ENCODE results near the gene ARHGEF40. TPM values are rescaled to one million over a fixed set of nuclear protein-coding genes. Genes with fewer than 3 reads are reported as not detected.

The ARHGEF40 gene
- total and polyA plus RNA-seq, 10 of the 15 experiments (the other 5 are each of a cell fraction or from before 2014, with no cell fraction given): 0.03 to 0.31 (median 0.08) TPM; not detected in 2

GRCh38 chr14:21101802-21102413, 31.8 kb downstream of the ARHGEF40 start:
- Histone ChIP-seq H3K4me3 (no peak overlapping the region), H3K4me1 (ENCODE audit: control insufficient read depth, insufficient read depth, low read length) (peaks cover 12% of the 10 kb centered on the region), H3K27me3 (replicated peaks in 1 of 2; ENCODE audit: control insufficient read depth in 2 of 2, insufficient read depth in 2 of 2, low read length in 1 of 2) (peaks cover 2 to 3% of the 10 kb centered on the region in 2 experiments; a peak in 2 of 4 replicates), H3K4me2 (ENCODE audit: control insufficient read depth, insufficient read depth) (no peak overlapping the region), H3K36me3 (ENCODE audit: control insufficient read depth in 2 of 2, insufficient read depth in 2 of 2, low read length in 1 of 2) (no peaks in the 10 kb centered on the region), H3K9me3 (replicated peaks; ENCODE audit: control insufficient read depth, insufficient read depth, low read length) (no peaks in the 10 kb centered on the region), H4K20me1 (ENCODE audit: control insufficient read depth, insufficient read depth) (no peaks in the 10 kb centered on the region), H3K27ac (ENCODE audit: control insufficient read depth, insufficient read depth) (no peak overlapping the region), H2AFZ (ENCODE audit: control insufficient read depth, low read depth, low read length) (no peak overlapping the region), H3K9ac (ENCODE audit: control insufficient read depth, insufficient read depth, low read length) (no peak overlapping the region), H3K79me2 (ENCODE audit: control insufficient read depth, insufficient read depth, low read length) (no peaks in the 10 kb centered on the region; the same call in 1 of the 2 replicates)
- no TSS peak for BruUV-seq (replicated peaks)
- SMC1A ChIA-PET (ENCODE audit: uncharacterized antibody, unreplicated experiment): interaction anchor here (1.4 to 7.8 kb wide), 2 partner anchors 9 to 88 kb away, joined by 7 to 99 read pairs; no protein-coding TSS in a partner anchor
- DNase-seq (ENCODE audit: low read depth, low spot score): no peak
- RAD21 ChIA-PET (ENCODE audit: unreplicated experiment): interaction anchor here (0.8 to 5.4 kb wide), 5 partner anchors 9 to 94 kb away, joined by 6 to 55 read pairs (median 42); partner anchors contain the start of gene ARHGEF40
- in situ Hi-C loops (cut with MboI): loop anchor here (5.0 kb wide), 1 partner anchor 85 kb away; no protein-coding TSS in a partner anchor
- ATAC-seq: no peak
- POLR2A ChIA-PET: interaction anchor here (1.1 to 1.5 kb wide), 2 partner anchors 9 to 457 kb away, joined by 3 to 4 read pairs; no protein-coding TSS in a partner anchor
- no peak for FAIRE-seq
- no peak for TF ChIP-seq ZBTB33 (IDR thresholded peaks at IDR 0.05)
- no peak for TF ChIP-seq MEF2B (IDR thresholded peaks at IDR 0.05; ENCODE audit: partially characterized antibody, poor library complexity, severe bottlenecking)
- no peak for TF ChIP-seq BRCA1 (IDR thresholded peaks at IDR 0.05; ENCODE audit: low read depth, low read length)
- TF ChIP-seq RAD51 (IDR thresholded peaks at IDR 0.05): no peak
- TF ChIP-seq CEBPB (IDR thresholded peaks at IDR 0.05; ENCODE audit: borderline replicate concordance in 1 of 2, low read depth in 2 of 2, low read length in 2 of 2): no peak
- no peak for TF ChIP-seq KAT2A (conservative IDR thresholded peaks at IDR 0.05; ENCODE audit: control insufficient read depth, low read depth, low read length)
- TF ChIP-seq HDAC2 (IDR thresholded peaks at IDR 0.05): no peak
- TF ChIP-seq SIN3A (IDR thresholded peaks at IDR 0.05; ENCODE audit: low read depth, low read length): no peak
- TF ChIP-seq CBX5 (IDR thresholded peaks at IDR 0.05; ENCODE audit: low read depth): no peak
- TF ChIP-seq TCF3 (IDR thresholded peaks at IDR 0.05; ENCODE audit: borderline replicate concordance, insufficient read depth, low read depth, low read length): no peak
- TF ChIP-seq MAX (IDR thresholded peaks at IDR 0.05; ENCODE audit: low read depth, low read length): no peak
- TF ChIP-seq SP1 (IDR thresholded peaks at IDR 0.05; ENCODE audit: low read depth, low read length): no peak
- CTCF ChIA-PET: interaction anchor here (0.7 to 10.6 kb wide), 9 partner anchors 7 to 378 kb away, joined by 3 to 253 read pairs (median 61); partner anchors contain the start of genes ARHGEF40 and SLC39A2
- intact Hi-C loops (cut with micrococcal nuclease; ENCODE audit: unreplicated experiment): loop anchor here (5.0 kb wide), 1 partner anchor 760 kb away; the partner anchor contains the start of gene PARP2
- WGBS (ENCODE audit: insufficient coverage, insufficient replicate concordance, low lambda C conversion rate, missing lambda C conversion rate): 62% methylated on average over 8 of the region's 8 CpGs

All from GM12878 (cell line).